NOMO-1 (cell line): ENCODE measurements around the gene PDE4C.

ENCODE experiments used
- DNase-seq, 2 experiments: peaks; one replicate each; lab custom pipeline; 2025; ENCODE audit not compliant: unreplicated experiment in 2 of 2; lab: John Stamatoyannopoulos, UW

Gene PDE4C

DNA sequence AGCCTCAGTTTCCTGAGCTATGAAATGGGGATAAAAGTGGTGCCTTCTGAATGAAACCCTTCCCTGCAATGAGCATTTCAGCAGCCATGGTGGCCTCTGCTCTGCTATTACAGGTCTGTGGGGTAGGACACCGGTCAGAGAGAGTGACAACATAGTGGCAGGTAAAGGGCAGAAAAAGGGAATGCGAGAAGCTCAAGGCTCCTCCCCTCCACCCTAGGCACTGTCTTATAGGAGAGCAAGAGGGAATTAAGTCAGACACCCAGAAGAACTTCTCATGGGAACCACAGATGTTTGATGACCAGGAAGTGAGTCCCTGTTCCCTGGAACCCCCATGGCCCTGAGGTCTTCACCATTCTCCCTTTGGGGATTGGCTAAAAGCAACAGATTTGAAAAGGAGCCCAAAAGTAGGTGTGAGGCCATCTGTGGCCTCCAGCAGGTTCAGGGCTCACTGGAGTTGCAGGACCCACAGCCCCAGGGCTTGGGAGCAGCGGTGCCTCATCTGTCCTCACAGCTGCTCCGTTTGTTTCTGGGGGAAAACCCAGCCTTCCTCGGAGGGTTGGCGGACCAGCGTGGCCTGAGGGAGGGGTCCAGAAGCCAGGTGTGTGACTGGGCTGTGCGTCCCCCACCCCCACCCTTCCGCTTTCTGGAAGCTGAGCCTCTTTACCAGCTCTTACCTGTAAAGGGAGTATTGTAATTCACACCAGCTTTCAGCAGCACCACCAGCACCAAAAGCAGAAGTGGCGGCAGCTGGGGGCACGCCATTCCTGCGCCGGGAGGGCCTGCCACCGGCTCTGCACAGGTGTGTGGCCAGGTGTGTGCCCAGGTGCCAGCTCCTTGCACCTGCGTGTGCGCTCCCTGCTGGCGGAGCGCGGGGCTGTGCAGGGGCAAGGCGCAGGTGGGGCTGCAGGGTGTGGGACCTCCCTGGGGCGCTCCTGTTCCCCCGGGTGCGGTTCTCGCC, 28.6 kb upstream of the PDE4C start:
- DNase-seq, result no peak

- peak; percentile 39 to 52 for DNase-seq
These were observed 27.5 kb upstream of the PDE4C start for GRCh38 chr19:18253716-18254115.

- no peak for DNase-seq
These were observed 26.9 kb upstream of the PDE4C start for GRCh38 chr19:18253130-18253529.

GRCh38 chr19:18252370-18252717, 26.1 kb upstream of the PDE4C start:
- no peak for DNase-seq

GRCh38 chr19:18251587-18252369, 25.5 kb upstream of the PDE4C start:
- peak; percentile 45 to 51 for DNase-seq

DNA sequence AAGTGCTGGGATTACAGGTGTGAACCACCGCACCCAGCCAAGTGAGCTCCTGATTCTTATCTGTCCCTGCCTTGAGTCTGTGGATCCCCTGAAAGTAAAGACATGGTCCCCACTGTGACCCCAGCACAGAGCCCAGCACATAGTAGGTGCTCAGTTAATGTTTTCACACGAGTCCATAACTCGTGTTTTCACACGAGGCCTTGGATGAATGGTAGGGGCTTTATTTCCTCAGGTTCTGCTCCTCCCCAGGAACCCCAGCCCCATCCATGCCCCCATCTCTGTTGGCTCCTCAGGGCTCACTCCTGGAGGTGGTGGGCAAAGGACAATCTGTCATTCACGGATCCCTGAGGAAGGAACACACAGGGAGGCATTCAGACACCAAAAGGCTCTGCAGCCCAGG, 23.6 kb upstream of the PDE4C start:
- DNase-seq, result no peak

DNA sequence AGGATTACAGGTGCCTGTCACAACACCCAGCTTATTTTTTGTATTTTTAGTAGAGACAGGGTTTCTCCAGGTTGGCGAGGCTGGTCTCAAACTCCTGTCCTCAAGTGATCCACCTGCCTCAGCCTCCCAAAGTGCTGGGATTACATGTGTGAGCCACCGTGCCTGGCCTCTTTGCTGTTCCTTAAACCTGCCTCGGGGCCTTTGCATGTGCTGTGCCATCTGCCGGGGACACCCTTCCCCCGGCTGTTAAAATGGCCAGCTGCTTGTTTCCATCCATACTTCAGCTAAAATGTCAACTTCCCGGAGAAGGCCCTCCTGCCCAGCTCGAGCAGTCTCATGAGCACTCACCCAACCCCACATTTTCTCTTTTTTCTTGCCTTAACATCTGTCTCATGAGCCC, 19.1 kb upstream of the PDE4C start:
- DNase-seq, result no peak

DNA sequence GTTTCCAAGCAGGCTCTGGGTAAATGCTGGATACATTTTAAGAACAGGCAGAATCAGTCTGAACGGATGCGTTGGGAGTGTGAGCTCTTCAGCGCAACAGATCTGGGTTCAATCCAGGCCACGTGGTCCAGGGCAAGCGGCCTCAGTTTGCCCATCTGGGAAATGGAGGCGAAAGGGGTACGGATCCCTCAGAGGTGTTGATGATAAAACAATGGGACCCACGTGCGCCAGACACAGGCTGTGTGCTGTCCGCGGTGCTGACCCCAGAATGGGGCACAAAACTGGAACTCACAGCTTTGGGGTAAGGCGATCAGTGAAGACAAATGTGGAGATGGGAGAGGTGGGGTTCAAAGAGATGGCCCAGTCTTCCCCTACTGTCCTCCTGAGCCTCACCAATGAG, 13.1 kb upstream of the PDE4C start:
- no peak for DNase-seq

GRCh38 chr19:18234194-18234593, 8.0 kb upstream of the PDE4C start:
- no peak for DNase-seq

- DNase-seq, result peak; percentile 14 to 41
These were observed 7.1 kb upstream of the PDE4C start for GRCh38 chr19:18233224-18233825.

GRCh38 chr19:18232540-18233223, 6.4 kb upstream of the PDE4C start:
- no peak for DNase-seq

- DNase-seq, result no peak
These were observed 5.5 kb upstream of the PDE4C start for GRCh38 chr19:18231775-18232174.

- no peak for DNase-seq
These were observed 4.9 kb upstream of the PDE4C start for GRCh38 chr19:18230941-18231734.

- no peak for DNase-seq
These were observed 3.7 kb upstream of the PDE4C start for GRCh38 chr19:18229915-18230314.

DNA sequence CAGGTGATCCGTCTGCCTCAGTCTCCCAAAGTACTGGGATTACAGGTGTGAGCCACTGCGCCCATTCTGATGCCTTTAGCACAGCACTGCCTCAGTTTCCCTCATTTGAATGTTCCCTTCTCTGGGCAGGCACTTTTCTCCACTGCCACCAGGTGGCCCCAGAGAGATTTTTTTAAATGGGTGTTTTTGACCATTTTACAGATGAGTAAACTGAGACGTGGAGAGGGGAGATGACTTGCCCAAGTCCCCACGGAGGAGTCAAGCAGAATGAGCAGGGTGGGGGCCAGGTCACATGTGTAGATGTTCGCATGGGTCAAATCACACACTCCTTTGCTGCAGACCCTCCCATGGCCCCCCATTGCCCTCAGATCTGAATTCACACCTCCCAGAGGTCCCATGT, 3.2 kb upstream of the PDE4C start:
- no peak for DNase-seq

DNA sequence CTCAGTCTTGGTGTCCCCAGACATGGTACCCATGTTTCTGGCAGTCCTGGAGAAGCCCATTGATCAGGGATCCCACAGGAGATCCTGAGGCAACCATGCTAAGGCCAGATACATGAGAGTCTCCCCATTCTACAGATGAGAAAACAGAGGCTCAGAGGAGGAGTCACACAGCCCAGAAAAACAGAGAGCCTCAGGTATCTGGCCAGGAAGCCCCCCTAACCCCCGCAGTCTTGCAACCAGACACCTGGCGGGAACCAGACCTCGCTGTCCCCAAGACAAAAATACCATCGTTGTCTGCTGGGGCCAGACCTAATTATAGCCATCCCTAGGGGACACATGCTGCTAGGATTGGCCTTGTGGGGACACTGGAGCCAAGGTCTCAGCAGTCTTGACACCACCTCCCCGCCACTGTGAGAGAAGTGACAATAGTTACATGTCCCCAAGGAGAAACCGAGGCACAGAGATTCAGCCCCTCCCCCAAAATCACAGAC, 1.6 kb upstream of the PDE4C start:
- no peak for DNase-seq

DNA sequence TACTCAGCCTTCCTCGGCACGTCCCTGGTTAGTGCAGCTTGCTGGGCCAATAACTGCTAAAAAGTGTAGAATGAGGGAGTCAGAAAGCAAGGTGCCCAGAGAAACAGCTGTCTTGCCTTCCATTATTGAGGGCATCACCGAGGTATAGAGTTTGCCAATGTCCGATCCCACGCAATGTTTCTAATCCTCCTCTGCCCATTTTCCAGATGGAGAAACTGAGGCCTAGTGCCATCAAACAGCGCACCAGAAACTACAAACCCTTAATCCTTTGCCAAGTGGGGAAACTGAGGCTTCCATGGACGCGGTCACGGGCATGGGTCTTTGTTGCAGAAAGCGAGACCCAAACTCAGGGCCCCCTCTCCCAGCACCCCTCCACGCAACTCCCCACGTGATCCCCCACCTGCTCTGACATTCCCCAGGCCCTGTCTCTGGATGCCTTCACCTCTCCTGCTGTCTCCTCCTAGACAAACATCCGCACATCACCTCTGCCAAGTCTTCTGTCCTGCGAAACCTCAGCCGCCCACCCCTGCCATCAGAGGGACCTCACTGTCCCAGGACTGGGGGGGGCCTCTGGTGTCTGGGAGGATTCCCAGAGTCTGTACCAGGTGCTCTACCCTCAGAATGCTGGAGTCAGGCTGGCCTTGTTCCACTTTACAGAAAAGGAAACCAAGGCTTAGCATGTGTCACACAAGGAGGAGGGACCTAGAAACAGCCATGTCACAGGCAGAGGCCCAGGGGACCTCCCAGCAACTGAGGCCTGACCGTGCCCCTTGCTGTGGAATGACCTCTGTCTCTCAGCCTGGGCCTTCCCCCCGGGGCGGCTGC, 930 bp upstream of the PDE4C start:
- DNase-seq, result no peak

- DNase-seq, result no peak
These were observed 910 bp downstream of the PDE4C start for GRCh38 chr19:18225355-18225701.
